ENCODE measurements around the gene KATNB1. TPM values are rescaled to one million over a fixed set of nuclear protein-coding genes. Genes with fewer than 3 reads are reported as not detected.

Gene KATNB1
- 15.0 to 20.8 TPM (median 20.3 TPM) in 5 replicates for total RNA-seq (2022; extraction: Qiagen RNA extraction; ENCODE audit: low read depth)

GRCh38 chr16:57735755-57736418 lies at the start of gene KATNB1:
KATNB1 (plus strand) TSS chr16:57735770; CDS start chr16:57737244, 1,474 bp downstream.

GRCh38 chr16:57694725-57695679 lies 40.6 kb upstream of the KATNB1 start, which contains the start of gene DRC7:
DRC7 (plus strand) TSS chr16:57694806; CDS start chr16:57697950, 3,144 bp downstream.

GRCh38 chr16:57802341-57803133 lies 67.0 kb downstream of the KATNB1 start, which contains the start of gene KIFC3:
KIFC3 (minus strand) TSS chr16:57802491; CDS start chr16:57798243, 4,248 bp downstream.

Other genes with a start within 250 kb of the KATNB1 start
- gene DOK4, start 249.3 kb upstream of the KATNB1 start, total RNA-seq (2022; extraction: Qiagen RNA extraction; ENCODE audit: low read depth) = 31.8 to 52.7 TPM (median 38.6 TPM) in 5 replicates
- 6.3 to 9.4 TPM (median 8.8 TPM) in 5 replicates for gene CCDC102A, start 199.2 kb upstream of the KATNB1 start, total RNA-seq (2022; extraction: Qiagen RNA extraction; ENCODE audit: low read depth)
- 0.03 TPM in 2 of 5 replicates, not detected in the others for gene ADGRG5, start 193.1 kb upstream of the KATNB1 start, total RNA-seq (2022; extraction: Qiagen RNA extraction; ENCODE audit: low read depth)
- 155 to 254 TPM (median 183 TPM) in 5 replicates for gene ADGRG1, start 107.1 kb upstream of the KATNB1 start, total RNA-seq (2022; extraction: Qiagen RNA extraction; ENCODE audit: low read depth)
- gene ADGRG3, start 67.5 kb upstream of the KATNB1 start, total RNA-seq (2022; extraction: Qiagen RNA extraction; ENCODE audit: low read depth) = 0.16 to 0.79 TPM (median 0.62 TPM) in 5 replicates
- 0.10 TPM in 1 of 5 replicates, not detected in the others for gene DRC7, start 41.0 kb upstream of the KATNB1 start, total RNA-seq (2022; extraction: Qiagen RNA extraction; ENCODE audit: low read depth)
- gene KIFC3, start 66.7 kb downstream of the KATNB1 start, total RNA-seq (2022; extraction: Qiagen RNA extraction; ENCODE audit: low read depth) = 138 to 197 TPM (median 184 TPM) in 5 replicates
- gene CNGB1, start 235.4 kb downstream of the KATNB1 start, total RNA-seq (2022; extraction: Qiagen RNA extraction; ENCODE audit: low read depth) = 0.07 to 0.25 TPM (median 0.13 TPM) in 5 replicates

Data from A549 treated with RU486 at 1 μM for 4 hours (cell line).